HFFc6 (cell line): ENCODE data around the gene MLLT1. TPM values are rescaled to one million over a fixed set of nuclear protein-coding genes. Genes with fewer than 3 reads are reported as not detected.

Experiments used
- DNase-seq: peaks from one replicate; pipeline ENCODE4 v3.0.0-alpha.2; 2018
- H3K27ac Mint-ChIP-seq: 2 replicates; pipeline ENCODE4 v1.8.0; 2020; ENCODE audit warnings: mild to moderate bottlenecking, mixed read lengths
- H3K27me3 Mint-ChIP-seq: 2 replicates; pipeline ENCODE4 v1.8.0; 2021; ENCODE audit warnings: mild to moderate bottlenecking, moderate library complexity, mixed read lengths; ENCODE audit not compliant: insufficient read depth
- H3K36me3 Mint-ChIP-seq: 2 replicates; pipeline ENCODE4 v1.8.0; 2021; ENCODE audit warnings: low read depth, mixed read lengths
- H3K4me1 Mint-ChIP-seq: 2 replicates; pipeline ENCODE4 v1.8.0; 2020; ENCODE audit warnings: low read depth, mixed read lengths
- H3K4me3 Mint-ChIP-seq: 2 replicates; pipeline ENCODE4 v1.8.0; 2020; ENCODE audit warnings: mild to moderate bottlenecking, moderate library complexity, mixed read lengths
- H3K9me3 Mint-ChIP-seq: 2 replicates; pipeline ENCODE4 v1.8.0; 2020; ENCODE audit warnings: mild to moderate bottlenecking, mixed read lengths
- CTCF ChIP-seq: fragments of 200-600 bp; sonication (generic); IDR thresholded peaks from 2 replicates; pipeline ENCODE4 v1.5.0; 2021; ENCODE audit warnings: antibody characterized with exemption, mild to moderate bottlenecking
- total RNA-seq, 6 experiments: library from RNA; stranded (reverse); fragmentation: NEBNext Ultra II Directional; extraction: Animal tissue kit (Norgen Biotek cat#: 25700); gene quantifications; 2 replicates in 1 of 6; 3 replicates in 5 of 6; pipeline ENCODE4 v1.2.3, GENCODE V29; 2021

Gene MLLT1
- total RNA-seq, 6 experiments from 2014 or later, result 54.6 to 69.4 (median 59.5) TPM

DNA sequence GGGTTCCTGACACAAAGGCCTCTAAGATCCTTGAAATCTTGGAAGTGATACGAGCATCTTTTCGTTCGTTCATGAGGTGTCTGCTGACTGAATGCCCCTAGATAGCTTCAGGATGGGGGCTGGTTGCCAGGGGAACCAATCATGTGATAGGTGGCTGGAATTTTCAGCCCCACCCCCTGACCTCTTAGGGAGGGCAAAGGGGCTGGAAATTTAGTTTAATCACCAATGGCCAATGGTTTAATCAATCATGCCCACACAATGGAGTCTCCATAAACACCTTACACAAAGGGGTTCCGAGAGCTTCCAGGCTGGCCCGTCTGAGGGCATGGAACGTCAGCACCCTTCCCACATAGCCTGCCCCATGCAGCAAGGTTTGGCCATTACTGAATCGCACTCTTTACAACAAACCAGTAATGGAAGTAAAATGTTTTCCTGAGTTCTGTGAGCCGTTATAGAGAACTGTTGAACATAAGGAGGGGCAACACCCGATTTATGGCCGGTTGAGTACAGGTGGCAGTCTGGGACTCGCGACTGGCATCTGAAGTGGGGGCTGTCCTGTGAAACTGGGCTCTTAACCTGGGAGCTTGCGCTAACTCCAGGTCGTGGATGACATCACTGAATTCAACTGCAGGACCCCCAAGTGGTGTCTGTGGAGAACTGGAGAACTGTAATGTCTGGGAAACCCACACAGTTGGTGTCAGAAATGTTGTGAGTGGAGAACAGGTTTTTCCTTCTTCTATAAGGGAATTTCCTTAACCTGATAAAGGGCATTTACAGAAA is 25.6 kb downstream of the MLLT1 start:
- H3K36me3 Mint-ChIP-seq, result peaks cover 34% of the 10 kb centered on the region
- H3K27ac Mint-ChIP-seq, result no peak overlapping the region
- no peak for DNase-seq
- TF ChIP-seq CTCF, result no peak
- no peaks in the 10 kb centered on the region; the same call in 1 of the 2 replicates for H3K27me3 Mint-ChIP-seq
- H3K4me3 Mint-ChIP-seq, result no peak overlapping the region
- peaks cover 25% of the 10 kb centered on the region for H3K4me1 Mint-ChIP-seq
- no peaks in the 10 kb centered on the region for H3K9me3 Mint-ChIP-seq

DNA sequence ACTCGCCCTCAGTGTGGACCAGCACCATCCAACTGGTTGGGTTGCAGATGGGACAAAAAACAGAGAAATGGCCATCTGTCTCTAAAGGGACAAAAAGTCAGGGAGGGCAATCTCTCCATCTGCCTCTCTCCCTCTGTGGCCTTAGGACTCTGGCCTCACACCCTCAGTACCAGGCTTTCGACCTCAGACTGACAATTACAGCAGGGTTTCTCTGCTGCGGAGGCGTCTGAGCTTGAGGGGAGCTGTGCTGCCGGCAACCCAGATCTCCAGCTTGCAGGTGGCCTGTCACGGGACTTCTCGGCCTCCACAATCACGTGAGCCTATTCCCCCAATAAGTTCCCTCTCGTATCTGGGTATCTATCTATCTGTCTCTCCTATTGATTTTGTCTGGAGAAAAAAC is 27.7 kb downstream of the MLLT1 start:
- no peak for TF ChIP-seq CTCF
- peaks cover 24% of the 10 kb centered on the region for H3K36me3 Mint-ChIP-seq
- H3K9me3 Mint-ChIP-seq, result no peaks in the 10 kb centered on the region
- DNase-seq, result no peak
- H3K4me1 Mint-ChIP-seq, result peaks cover 37% of the 10 kb centered on the region
- H3K4me3 Mint-ChIP-seq, result no peak overlapping the region
- no peaks in the 10 kb centered on the region for H3K27me3 Mint-ChIP-seq
- no peak overlapping the region for H3K27ac Mint-ChIP-seq

GRCh38 chr19:6250909-6251308 is 28.9 kb downstream of the MLLT1 start:
- Mint-ChIP-seq H3K27me3 (no peaks in the 10 kb centered on the region), H3K27ac (peak overlapping the region; percentile 48; the same call in 1 of the 2 replicates), H3K36me3 (peaks cover 29% of the 10 kb centered on the region; the same call in 1 of the 2 replicates), H3K4me1 (peaks cover 37% of the 10 kb centered on the region), H3K9me3 (no peaks in the 10 kb centered on the region), H3K4me3 (no peak overlapping the region)
- no peak for DNase-seq
- no peak for TF ChIP-seq CTCF

GRCh38 chr19:6250024-6250615 is 29.7 kb downstream of the MLLT1 start:
- Mint-ChIP-seq H3K27ac (peak overlapping the region; percentile 48), H3K4me3 (no peak overlapping the region), H3K9me3 (no peaks in the 10 kb centered on the region), H3K4me1 (peaks cover 37% of the 10 kb centered on the region), H3K36me3 (peaks cover 29% of the 10 kb centered on the region; the same call in 1 of the 2 replicates), H3K27me3 (no peaks in the 10 kb centered on the region)
- DNase-seq, result peak; percentile 71
- TF ChIP-seq CTCF, result no peak

- TF ChIP-seq CTCF, result no peak
- no peak for DNase-seq
- peak overlapping the region; percentile 48 for H3K27ac Mint-ChIP-seq
- no peaks in the 10 kb centered on the region for H3K27me3 Mint-ChIP-seq
- peaks cover 40% of the 10 kb centered on the region for H3K4me1 Mint-ChIP-seq
- no peaks in the 10 kb centered on the region for H3K9me3 Mint-ChIP-seq
- H3K36me3 Mint-ChIP-seq, result peaks cover 22% of the 10 kb centered on the region; the same call in 1 of the 2 replicates
- no peak overlapping the region for H3K4me3 Mint-ChIP-seq
Measured at GRCh38 chr19:6249296-6249695, 30.5 kb downstream of the MLLT1 start.
